Measurements from ENCODE around the gene NNMT.

NNMT gene

DNA sequence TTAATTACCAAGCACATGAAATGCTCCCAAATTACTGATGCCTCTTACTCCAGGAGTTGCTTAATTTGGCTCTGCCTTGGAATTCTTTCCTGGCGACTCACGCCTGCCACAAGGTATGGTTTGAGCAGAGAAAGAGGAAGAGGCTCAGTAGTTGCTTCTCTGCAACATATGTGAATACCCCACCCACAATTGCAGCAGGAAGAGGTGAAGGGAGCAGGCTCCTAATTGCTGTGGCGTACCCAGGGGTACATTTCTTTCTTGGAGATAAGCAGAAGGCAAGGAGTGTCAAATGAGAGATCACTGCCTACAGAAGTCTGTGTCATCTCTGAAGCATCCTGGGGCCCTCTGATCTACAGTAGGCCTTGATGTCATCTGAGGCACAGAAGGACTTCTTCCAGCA, 10.6 kb upstream of the NNMT start:
- no peak for DNase-seq (ENCODE audit: low spot score)
- no peak for TF ChIP-seq CTCF (IDR thresholded peaks at IDR 0.05; ENCODE audit: extremely low read depth, missing control alignments)

DNA sequence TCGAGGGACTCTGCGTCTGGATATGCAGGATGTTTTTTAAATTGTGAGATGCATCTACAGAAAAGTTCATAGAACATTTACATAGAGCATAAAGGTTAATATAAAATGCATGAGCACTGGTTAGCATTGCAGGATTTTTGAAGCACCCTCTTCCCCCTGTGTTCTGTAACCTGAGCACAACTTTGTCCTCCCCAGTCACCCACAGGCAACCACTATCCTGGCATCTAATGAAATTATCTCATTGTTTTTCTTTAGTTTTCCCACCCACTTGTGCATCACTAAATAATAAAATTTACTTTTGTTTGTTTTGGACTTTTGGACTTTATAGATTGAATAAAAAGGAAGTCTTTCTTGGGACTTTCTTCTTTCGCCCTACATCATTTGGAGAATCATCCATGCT, 10.0 kb upstream of the NNMT start:
- no peak for DNase-seq (ENCODE audit: low spot score)
- TF ChIP-seq CTCF (IDR thresholded peaks at IDR 0.05; ENCODE audit: extremely low read depth, missing control alignments): no peak

DNA sequence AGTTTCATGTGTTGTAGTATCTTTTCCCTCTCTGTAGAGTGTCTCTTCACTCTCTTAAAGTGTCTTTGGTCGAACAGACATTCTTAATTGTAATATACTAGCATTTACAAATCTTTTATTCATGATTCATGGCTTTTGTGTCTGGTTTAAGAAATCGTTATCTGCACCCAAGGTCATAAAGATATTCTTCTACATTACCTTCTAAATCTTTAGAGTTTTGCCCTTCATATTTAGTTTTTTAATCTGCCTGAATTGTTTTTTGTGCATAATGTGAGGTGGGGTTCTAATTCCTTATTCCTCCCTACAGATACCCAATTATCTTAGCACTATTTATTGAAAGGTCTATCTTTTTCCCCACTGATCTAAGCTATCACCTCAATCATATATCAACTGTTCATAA, 9.0 kb upstream of the NNMT start:
- no peak for TF ChIP-seq CTCF (IDR thresholded peaks at IDR 0.05; ENCODE audit: extremely low read depth, missing control alignments)
- DNase-seq (ENCODE audit: low spot score): no peak

GRCh38 chr11:114288136-114288535, 8.1 kb upstream of the NNMT start:
- TF ChIP-seq CTCF (IDR thresholded peaks at IDR 0.05; ENCODE audit: extremely low read depth, missing control alignments): no peak
- no peak for DNase-seq (ENCODE audit: low spot score)

GRCh38 chr11:114289779-114290178, 6.4 kb upstream of the NNMT start:
- no peak for TF ChIP-seq CTCF (IDR thresholded peaks at IDR 0.05; ENCODE audit: extremely low read depth, missing control alignments)
- no peak for DNase-seq (ENCODE audit: low spot score)

- no peak for DNase-seq (ENCODE audit: low spot score)
- TF ChIP-seq CTCF (IDR thresholded peaks at IDR 0.05; ENCODE audit: extremely low read depth, missing control alignments): no peak
These were observed 5.5 kb upstream of the NNMT start for GRCh38 chr11:114290503-114291235.

DNA sequence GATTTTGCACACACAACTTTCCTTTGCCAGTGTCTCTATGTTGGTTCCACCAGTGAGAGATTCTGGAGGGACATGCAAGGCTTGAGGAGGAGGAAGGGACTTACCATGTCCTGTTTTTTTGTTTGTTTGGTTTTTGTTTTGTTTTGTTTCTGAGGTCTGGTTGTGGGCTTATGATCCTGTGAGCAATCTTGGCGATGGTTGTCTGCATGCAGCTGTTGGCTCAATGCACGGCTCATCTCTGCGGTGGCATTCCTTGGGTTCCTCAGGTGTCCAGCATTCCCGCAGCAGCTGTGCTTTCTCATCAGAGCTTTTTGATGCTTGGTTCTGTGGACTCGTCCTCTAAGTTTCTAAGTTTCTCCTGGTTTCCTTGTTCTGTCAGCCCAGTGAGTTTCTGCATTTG, 4.8 kb upstream of the NNMT start:
- no peak for TF ChIP-seq CTCF (IDR thresholded peaks at IDR 0.05; ENCODE audit: extremely low read depth, missing control alignments)
- no peak for DNase-seq (ENCODE audit: low spot score)
